Measurements from ENCODE around the gene MCTP2. TPM values are rescaled to one million over a fixed set of nuclear protein-coding genes. Genes with fewer than 3 reads are reported as not detected.
A peak's percentile ranks its signal among the peaks of the same experiment; 100 is the strongest.

Gene MCTP2
- total RNA-seq, 1 experiment from 2014 or later, result 3.7 TPM

GRCh38 chr15:94297558-94297957 lies 66.2 kb downstream of the MCTP2 start:
- no peak for DNase-seq (ENCODE audit: low read depth)

- DNase-seq (ENCODE audit: low read depth), result peak; percentile 18
Measured at GRCh38 chr15:94298364-94298763, 67.0 kb downstream of the MCTP2 start.

- DNase-seq (ENCODE audit: low read depth), result no peak
Measured at GRCh38 chr15:94300612-94301011, 69.3 kb downstream of the MCTP2 start.

GRCh38 chr15:94305133-94305532 lies 73.8 kb downstream of the MCTP2 start:
- peak; percentile 25 for DNase-seq (ENCODE audit: low read depth)

GRCh38 chr15:94306700-94307650 lies 75.6 kb downstream of the MCTP2 start:
- peak; percentile 32 for DNase-seq (ENCODE audit: low read depth)

- DNase-seq (ENCODE audit: low read depth), result peak; percentile 31
Measured at GRCh38 chr15:94312946-94313345, 81.6 kb downstream of the MCTP2 start.

GRCh38 chr15:94314639-94315038 lies 83.3 kb downstream of the MCTP2 start:
- DNase-seq (ENCODE audit: low read depth), result no peak

- DNase-seq (ENCODE audit: low read depth), result no peak
Measured at GRCh38 chr15:94317211-94317610, 85.8 kb downstream of the MCTP2 start.

GRCh38 chr15:94322141-94322540 lies 90.8 kb downstream of the MCTP2 start:
- DNase-seq (ENCODE audit: low read depth), result no peak

- DNase-seq (ENCODE audit: low read depth), result no peak
Measured at GRCh38 chr15:94323076-94323475, 91.7 kb downstream of the MCTP2 start.

- peak; percentile 64 for DNase-seq (ENCODE audit: low read depth)
Measured at GRCh38 chr15:94324117-94324826, 92.9 kb downstream of the MCTP2 start.

- DNase-seq (ENCODE audit: low read depth), result no peak
Measured at GRCh38 chr15:94324835-94325767, 93.7 kb downstream of the MCTP2 start.

GRCh38 chr15:94327356-94327936 lies 96.1 kb downstream of the MCTP2 start:
- peak; percentile 33 for DNase-seq (ENCODE audit: low read depth)

GRCh38 chr15:94331731-94332130 lies 100.4 kb downstream of the MCTP2 start:
- DNase-seq (ENCODE audit: low read depth), result no peak

GRCh38 chr15:94335616-94336015 lies 104.3 kb downstream of the MCTP2 start:
- no peak for DNase-seq (ENCODE audit: low read depth)

GRCh38 chr15:94336817-94337467 lies 105.6 kb downstream of the MCTP2 start:
- DNase-seq (ENCODE audit: low read depth), result no peak

- no peak for DNase-seq (ENCODE audit: low read depth)
Measured at GRCh38 chr15:94338243-94338846, 107.0 kb downstream of the MCTP2 start.

GRCh38 chr15:94346282-94346681 lies 114.9 kb downstream of the MCTP2 start:
- DNase-seq (ENCODE audit: low read depth), result no peak

GRCh38 chr15:94348084-94348483 lies 116.7 kb downstream of the MCTP2 start:
- DNase-seq (ENCODE audit: low read depth), result no peak

- DNase-seq (ENCODE audit: low read depth), result no peak
Measured at GRCh38 chr15:94351031-94351535, 119.7 kb downstream of the MCTP2 start.

Measured in Daoy (cell line).